Midbrain (tissue), 1 donor: ENCODE measurements around the gene NSG1.
A peak's percentile ranks its signal among the peaks of the same experiment; 100 is the strongest.
"Not testable (repeated sequence)": the region's sequence is repeated elsewhere in the genome, so short reads cannot be mapped to it uniquely, and the experiment has no call there.

Experiments used
- DNase-seq: peaks from one replicate; lab custom pipeline; 2025; lab: John Stamatoyannopoulos, UW

The NSG1 gene

GRCh38 chr4:4416981-4417380 is 30.1 kb downstream of the NSG1 start:
- DNase-seq: no peak

GRCh38 chr4:4417886-4418285 is 31.0 kb downstream of the NSG1 start:
- no peak for DNase-seq

- DNase-seq: no peak
Observed at GRCh38 chr4:4418676-4419390, 31.9 kb downstream of the NSG1 start.

DNA sequence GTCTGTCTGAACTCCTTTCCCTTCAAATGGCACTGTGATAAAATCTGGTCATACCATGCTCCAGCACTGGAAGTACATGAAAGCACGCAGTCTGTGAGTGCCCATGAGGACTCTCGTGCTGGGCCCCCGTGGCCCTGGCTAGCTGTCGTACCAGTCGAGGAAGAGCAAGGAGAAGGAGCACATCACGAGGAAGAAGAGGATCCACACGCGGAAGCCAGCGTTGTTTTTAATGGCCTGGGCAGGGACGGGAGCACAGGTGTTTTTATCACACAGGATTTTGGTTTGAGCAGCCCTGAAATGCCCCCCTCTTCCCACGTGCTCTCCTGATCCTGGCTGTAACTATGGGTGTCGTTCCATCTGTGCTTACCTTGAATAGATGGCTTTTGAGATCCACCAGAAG is 33.0 kb downstream of the NSG1 start:
- DNase-seq: no peak

DNA sequence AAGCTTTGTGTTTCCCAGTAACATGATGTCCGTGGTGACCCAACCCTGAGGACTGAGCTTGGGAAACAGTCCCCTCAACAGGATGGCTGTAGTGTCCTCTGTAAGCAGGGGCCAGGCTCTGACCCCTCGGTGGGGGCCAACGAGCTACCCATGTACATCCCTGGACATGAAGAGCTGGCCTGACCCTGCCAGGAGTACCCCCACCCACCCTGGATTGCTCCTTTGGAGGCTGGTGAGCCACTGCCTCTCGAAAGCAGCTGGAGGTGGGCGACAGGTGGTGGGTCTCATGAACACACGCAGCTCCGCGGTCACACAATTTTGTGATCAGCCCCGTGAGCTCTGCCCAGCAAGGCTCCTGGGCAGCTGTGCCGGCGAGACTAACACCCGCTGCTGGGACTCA is 33.5 kb downstream of the NSG1 start:
- no peak for DNase-seq

- DNase-seq: no peak
Observed at GRCh38 chr4:4421356-4421755, 34.5 kb downstream of the NSG1 start.

DNA sequence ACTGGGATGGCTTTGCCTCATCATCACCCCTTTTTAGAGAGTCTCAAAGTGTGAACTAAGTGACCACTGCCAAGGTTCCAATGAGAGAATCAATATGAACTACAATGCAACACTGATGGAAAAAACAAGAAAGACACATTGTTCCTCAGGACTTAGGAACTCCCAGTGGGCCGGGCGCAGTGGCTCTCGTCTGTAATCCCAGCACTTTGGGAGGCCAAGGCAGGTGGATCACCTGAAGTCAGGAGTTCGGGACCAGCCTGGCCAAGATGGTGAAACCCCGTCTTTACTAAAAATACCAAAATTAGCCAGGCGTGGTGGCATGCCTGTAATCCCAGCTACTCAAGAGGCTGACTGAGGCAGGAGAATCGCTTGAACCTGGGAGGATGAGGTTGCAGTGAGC is 35.2 kb downstream of the NSG1 start:
- DNase-seq: not testable (repeated sequence)

DNA sequence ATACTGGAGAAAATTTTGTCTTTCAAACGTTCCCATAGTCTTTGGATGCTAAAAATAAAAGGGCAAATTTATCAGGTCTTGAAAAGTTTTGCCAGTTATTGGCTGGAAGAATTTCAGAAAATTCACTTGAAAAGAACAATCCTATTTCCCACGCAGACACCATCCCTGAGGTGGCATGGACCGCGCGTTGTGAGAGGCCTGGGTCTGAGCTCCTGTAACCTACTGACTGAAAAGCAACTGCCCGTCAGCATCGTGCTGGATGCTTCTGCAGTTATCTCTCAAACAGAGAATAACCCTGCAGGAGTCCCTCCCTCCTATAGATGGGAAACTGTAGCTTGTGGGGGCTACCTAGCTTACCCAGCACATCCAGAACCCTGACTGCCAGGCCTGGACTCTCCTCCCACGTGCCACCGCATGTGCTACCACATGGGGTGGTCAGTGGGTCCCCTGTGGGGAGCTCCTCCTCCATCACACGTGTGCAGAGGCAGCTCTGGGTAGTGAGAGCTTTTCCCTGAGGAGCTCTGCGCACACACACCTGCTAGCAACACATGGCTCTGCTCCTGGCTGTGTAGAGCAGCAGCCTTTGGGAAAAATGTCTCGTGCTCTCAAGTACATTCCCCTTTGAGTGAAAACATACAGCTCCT is 36.1 kb downstream of the NSG1 start:
- DNase-seq: no peak

- no peak for DNase-seq
Observed at GRCh38 chr4:4423706-4424498, 37.0 kb downstream of the NSG1 start.

DNA sequence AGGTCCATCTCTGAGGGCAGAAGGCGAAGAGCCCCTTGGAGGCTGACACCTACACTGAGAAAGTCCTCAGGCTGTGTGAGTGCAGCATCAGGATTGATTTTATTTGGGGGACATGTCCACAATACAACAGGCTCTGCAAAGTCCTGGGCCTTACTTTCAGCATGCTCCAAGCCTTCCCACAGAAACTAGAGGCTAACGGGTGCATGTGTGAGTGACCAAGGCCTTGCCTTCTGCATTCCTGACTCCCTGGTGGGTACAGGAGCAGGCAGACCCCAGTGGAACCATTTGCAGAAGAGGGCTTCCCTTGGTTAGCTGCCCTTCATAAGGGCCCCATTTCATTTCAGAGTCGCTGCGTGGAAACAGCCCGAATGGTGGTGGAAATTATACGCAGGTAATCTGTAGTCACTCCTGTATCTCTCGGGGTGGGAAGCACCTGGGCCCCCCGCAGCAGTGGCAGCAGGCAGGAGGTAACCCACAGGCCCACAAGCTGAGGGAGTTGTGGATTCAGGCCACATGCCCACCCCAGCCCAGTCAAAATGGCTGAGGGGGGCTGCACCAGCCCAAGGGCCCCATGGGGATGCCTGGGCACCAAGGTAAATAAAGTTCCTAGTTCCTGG is 37.7 kb downstream of the NSG1 start:
- DNase-seq: no peak

DNA sequence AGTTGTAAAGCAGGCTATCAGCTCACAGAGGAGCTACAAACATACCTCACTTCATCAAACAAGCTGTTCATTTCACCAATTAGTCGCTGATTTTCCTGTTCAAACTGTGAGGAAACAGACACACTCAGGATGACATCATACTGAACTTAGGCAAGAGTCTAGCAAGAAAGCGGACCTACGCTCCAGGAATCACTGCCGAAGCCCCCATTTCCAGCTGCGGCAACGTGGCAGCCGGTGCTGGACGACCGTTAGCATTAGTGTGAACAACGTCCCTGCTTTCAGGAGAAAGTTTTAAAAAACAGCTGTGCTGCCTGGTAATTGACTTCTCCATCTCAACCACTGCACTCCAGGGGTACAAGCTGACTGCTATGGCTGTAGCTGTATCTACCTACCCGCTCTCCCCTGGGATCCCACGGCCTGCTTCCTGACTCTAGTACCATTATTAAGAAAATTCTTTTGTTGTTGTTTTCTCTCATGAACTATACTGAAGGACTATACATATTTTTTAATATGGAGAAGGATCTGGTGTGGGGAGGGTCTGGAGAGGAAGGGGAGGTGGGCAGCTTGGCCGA is 38.3 kb downstream of the NSG1 start:
- DNase-seq: no peak

- no peak for DNase-seq
Observed at GRCh38 chr4:4425696-4426095, 38.8 kb downstream of the NSG1 start.

- DNase-seq: no peak
Observed at GRCh38 chr4:4426511-4427120, 39.7 kb downstream of the NSG1 start.

GRCh38 chr4:4427121-4427870 is 40.4 kb downstream of the NSG1 start:
- DNase-seq: no peak

DNA sequence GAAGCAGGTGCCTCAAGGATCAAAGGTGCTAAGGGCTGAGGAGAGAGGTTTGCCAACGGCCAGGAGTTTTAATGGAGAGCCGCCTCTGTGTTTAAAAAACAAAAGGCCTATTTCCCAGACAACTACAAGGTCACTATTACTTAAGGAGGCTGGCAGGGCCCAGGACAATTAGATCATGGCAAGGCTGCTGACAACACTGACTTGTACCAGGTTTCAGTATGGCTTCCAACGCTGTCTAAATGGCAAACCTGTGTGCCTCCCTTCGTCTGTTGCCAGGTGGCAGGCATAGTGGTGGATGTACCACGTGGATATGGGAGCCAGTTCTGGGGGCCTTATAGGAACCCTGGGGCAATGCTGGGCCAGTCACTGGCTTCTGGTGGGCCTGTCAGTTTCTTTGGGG is 41.0 kb downstream of the NSG1 start:
- no peak for DNase-seq

DNA sequence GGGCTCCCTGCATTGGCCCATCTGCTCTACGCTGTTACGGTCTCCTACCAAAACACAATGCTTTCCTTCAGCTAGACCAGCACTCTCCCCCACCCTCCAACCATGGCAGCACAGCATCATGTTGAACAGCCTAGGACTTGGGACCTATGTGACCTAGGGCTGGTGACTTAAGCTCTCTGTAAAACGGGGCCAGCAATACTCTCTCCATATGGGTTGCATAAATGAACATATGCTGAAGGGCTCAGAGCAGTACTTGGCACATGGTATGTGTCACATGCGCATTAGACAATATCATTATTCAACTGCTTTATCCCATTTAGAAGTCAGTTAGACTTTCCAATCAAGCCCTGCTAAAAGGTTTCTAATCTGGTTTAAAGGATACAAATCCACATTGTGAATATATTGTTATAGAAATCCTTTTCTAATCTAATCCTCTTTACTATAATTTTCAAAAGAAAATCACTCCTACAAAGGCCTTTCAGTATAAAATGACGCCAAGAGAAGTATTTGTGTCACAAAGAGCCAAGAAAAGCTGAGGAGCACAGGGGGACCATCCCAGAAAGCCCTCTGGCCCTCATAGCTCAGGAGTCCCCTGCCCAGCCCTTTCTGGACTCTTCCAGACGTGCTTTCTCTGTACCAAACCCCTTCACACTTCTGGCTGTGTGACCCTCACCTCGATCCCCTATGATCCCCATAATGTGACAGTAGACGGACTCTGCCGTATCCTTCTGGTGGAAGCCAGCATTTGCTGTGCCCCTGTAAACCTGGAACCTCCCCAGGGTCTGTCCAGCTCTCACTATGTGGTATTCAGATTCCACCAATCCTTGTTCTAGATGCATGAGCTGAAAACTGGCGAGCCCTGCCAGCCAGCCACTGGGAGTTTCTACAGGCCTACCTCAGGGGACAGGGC is 42.3 kb downstream of the NSG1 start:
- peak; percentile 11 for DNase-seq

DNA sequence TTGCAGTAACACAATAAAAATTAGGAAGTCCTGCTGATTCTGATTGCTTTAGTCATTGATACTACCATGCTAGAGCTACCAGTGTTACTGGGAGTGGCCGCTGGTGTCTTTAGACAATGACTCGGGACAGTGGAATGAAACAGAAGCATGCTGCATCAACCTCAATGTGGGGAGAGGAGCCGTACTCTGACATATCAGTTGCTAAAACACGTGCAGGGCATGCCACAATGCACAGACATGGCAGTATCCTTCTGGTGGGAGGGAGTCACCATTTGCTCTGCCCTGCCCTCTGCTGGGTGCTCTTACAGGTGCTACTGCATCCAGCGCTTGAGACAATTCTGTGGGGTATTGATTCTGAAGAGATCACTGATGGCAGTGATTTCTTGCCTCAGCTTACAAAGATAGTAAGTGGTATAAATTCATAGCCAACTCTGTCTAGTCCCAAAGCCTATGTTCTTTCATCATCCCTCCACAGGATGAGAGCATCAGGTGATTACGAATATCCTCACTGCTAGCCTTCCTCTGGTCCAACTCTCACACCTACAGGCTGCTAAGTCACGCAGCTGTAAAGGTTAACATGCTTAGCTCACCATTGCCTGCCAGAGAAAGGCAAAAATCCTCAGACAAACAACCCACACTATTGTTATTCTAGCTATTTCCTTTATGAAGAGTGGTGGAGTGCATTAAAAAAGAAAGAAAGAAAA is 43.7 kb downstream of the NSG1 start:
- DNase-seq: peak; percentile 55

DNA sequence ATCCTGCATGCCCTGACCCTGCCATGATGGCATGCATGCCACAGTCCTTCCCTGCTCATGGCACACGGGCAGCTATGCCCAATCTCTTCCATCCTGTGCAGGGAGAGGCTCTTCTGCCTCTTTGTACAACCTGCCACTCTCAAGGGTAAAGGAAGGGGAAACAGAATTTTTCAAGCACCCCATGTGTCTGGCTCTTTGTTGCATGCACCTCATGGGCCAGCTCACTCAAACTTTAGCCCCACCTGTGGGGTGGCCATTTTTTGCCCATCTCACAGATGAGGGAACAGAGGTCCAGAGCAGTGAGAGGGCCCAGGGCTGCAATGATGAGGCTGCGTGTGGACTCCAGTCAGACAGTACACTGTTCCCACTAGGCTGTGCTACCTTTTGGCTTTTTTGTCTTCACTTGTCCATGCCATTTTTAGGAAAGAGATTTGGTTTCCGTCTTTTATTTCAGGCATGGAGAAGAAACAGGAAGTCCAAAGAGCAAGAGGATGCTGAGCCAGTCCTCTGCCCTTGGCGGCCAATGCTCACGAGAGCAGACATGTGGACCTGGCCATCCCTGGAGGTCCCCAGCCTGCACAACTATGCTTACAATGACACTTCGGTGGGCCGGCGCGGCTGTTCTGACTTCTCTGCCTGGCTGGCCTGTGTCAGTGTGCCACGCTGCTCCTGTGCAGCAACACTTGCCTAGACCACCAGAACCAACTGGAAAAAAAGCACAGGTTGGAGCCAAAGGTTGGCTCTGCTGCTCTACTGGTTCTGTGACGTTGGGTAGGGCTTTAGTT is 45.6 kb downstream of the NSG1 start:
- DNase-seq: no peak

- no peak for DNase-seq
Observed at GRCh38 chr4:4433941-4434340, 47.0 kb downstream of the NSG1 start.
